ENCODE data around the gene PAX5. TPM values are rescaled to one million over a fixed set of nuclear protein-coding genes. Genes with fewer than 3 reads are reported as not detected.

Gene PAX5
- polyA plus RNA-seq, 4 donors, result 0.07 to 0.42 (median 0.16) TPM

GRCh38 chr9:36791222-36791950 is 242.7 kb downstream of the PAX5 start:
- no peak for DNase-seq (ENCODE audit: low read depth in 4 of 4, low spot score in 3 of 4)

- no peak for DNase-seq (ENCODE audit: low read depth in 4 of 4, low spot score in 3 of 4)
Observed at GRCh38 chr9:36789886-36790285, 244.2 kb downstream of the PAX5 start.

- DNase-seq (ENCODE audit: low read depth in 4 of 4, low spot score in 3 of 4), result no peak
Observed at GRCh38 chr9:36788534-36788933, 245.5 kb downstream of the PAX5 start.

GRCh38 chr9:36787709-36788108 is 246.4 kb downstream of the PAX5 start:
- DNase-seq (ENCODE audit: low read depth in 4 of 4, low spot score in 3 of 4), result no peak

Other genes with a start within 250 kb of the PAX5 start
- 10 to 100 TPM; 21.7 to 27.6 (median 24.9) TPM for gene ZCCHC7, start 86.3 kb upstream of the PAX5 start, polyA plus RNA-seq (ENCODE audit: insufficient read length in 4 of 4)